ENCODE measurements around the gene FOXO3. TPM values are rescaled to one million over a fixed set of nuclear protein-coding genes. Genes with fewer than 3 reads are reported as not detected.

The FOXO3 gene
- total and polyA plus RNA-seq, 2 of the 13 experiments (the other 11 are each of a cell fraction or from before 2014, with no cell fraction given), result 16.0 to 22.5 TPM

GRCh38 chr6:108523697-108524096 is 37.0 kb upstream of the FOXO3 start:
- intact Hi-C loops (cut with micrococcal nuclease; ENCODE audit: unreplicated experiment) (loop anchor here (10.0 kb wide), 1 partner anchor 549 kb away; no protein-coding TSS in a partner anchor), in situ Hi-C loops (cut with HindIII; ENCODE audit: extremely low pct_ligation_motif_present, low pct_unique_long_range_greater_than_20kb) (loop anchor here (25.0 kb wide), 1 partner anchor 536 kb away; no protein-coding TSS in a partner anchor)
- Histone ChIP-seq H3K9me3 (ENCODE audit: low read length) (no peaks in the 10 kb centered on the region), H4K20me1 (ENCODE audit: insufficient read depth, low read length) (no peaks in the 10 kb centered on the region), H3K9ac (ENCODE audit: insufficient read depth, low read depth, low read length) (no peak overlapping the region), H3K4me3 (replicated peaks in 1 of 3; ENCODE audit: insufficient read depth in 1 of 3, low read depth in 2 of 3, low read length in 3 of 3) (no peak overlapping the region), H3K4me1 (ENCODE audit: insufficient read depth, low read length) (peaks cover 6% of the 10 kb centered on the region; the same call in 1 of the 2 replicates), H3K4me2 (ENCODE audit: low read depth, low read length) (no peak overlapping the region), H3K36me3 (replicated peaks in 1 of 2; ENCODE audit: control insufficient read depth in 1 of 2, insufficient read depth in 2 of 2, low read length in 2 of 2) (peaks cover 2 to 9% of the 10 kb centered on the region in 2 experiments; a peak in 3 of 5 replicates), H3K27me3 (ENCODE audit: control insufficient read depth in 1 of 2, insufficient read depth in 2 of 2, low read length in 2 of 2) (no peaks in the 10 kb centered on the region), H2AFZ (ENCODE audit: low read length) (no peak overlapping the region), H3K79me2 (ENCODE audit: insufficient read depth, low read length) (no peaks in the 10 kb centered on the region), H3K27ac (ENCODE audit: extremely low read length, insufficient read depth, low read length) (no peak overlapping the region)
- TF ChIP-seq HNRNPUL1 (IDR thresholded peaks at IDR 0.05; ENCODE audit: low read depth, low read length), result no peak
- peak; percentile 47 for TF ChIP-seq CEBPB (IDR thresholded peaks at IDR 0.05; ENCODE audit: borderline replicate concordance, low read depth, low read length)
- ChIA-PET POLR2A (no interaction called here), CTCF (ENCODE audit: low intra/inter-chr PET ratio, low total read pairs) (interaction anchor here (1.2 kb wide), 1 partner anchor 410 kb away, joined by 3 read pairs; no protein-coding TSS in a partner anchor)
- 93% methylated on average over 2 of the region's 2 CpGs for WGBS (ENCODE audit: low lambda C conversion rate)
- BruUV-seq (replicated peaks), result no TSS peak
- ATAC-seq (no peak), DNase-seq (ENCODE audit: low spot score) (no peak), FAIRE-seq (no peak)

DNA sequence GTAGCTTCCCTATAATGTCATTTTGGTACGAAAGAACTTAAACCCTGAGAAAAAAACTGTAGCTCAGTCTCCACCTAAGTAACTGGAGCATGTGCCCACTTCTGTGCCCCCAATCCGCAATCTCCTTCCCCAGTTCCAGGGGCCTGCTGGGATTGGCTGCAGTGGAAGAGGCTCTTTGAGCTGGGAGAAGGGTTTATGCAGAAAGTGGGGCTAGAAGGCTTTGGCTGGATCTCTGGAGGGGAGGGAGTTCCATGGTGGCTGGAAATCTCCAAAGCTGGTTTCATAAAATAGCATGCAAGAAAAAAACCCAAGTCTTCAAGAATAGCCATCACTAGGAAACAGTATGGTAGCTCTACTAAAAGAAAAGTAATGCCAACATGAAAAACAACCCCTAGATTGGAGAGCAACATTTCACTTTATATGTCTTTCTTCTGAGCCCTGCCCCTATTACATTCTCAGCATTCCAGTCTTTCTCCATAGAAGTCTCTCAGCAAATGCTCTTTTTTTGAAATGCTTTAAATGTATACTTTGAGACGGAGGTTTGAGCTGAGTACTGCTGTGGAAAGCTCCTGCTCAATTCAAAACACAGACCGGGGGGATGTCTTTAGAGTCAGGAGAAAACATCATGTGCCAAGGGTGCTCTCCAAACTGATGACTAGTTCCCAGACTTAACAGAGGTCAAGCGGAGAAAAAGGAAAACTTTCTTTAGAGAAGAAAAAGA is 36.0 kb upstream of the FOXO3 start:
- no peak for FAIRE-seq
- in situ Hi-C loops (cut with HindIII; ENCODE audit: extremely low pct_ligation_motif_present, low pct_unique_long_range_greater_than_20kb), result loop anchor here (5.0 to 25.0 kb wide), 2 partner anchors 412 to 537 kb away; no protein-coding TSS in a partner anchor
- no peak for TF ChIP-seq MAF1 (CRISPR knock-in tag; IDR thresholded peaks at IDR 0.05; ENCODE audit: borderline replicate concordance)
- TF ChIP-seq, protein P1, sequence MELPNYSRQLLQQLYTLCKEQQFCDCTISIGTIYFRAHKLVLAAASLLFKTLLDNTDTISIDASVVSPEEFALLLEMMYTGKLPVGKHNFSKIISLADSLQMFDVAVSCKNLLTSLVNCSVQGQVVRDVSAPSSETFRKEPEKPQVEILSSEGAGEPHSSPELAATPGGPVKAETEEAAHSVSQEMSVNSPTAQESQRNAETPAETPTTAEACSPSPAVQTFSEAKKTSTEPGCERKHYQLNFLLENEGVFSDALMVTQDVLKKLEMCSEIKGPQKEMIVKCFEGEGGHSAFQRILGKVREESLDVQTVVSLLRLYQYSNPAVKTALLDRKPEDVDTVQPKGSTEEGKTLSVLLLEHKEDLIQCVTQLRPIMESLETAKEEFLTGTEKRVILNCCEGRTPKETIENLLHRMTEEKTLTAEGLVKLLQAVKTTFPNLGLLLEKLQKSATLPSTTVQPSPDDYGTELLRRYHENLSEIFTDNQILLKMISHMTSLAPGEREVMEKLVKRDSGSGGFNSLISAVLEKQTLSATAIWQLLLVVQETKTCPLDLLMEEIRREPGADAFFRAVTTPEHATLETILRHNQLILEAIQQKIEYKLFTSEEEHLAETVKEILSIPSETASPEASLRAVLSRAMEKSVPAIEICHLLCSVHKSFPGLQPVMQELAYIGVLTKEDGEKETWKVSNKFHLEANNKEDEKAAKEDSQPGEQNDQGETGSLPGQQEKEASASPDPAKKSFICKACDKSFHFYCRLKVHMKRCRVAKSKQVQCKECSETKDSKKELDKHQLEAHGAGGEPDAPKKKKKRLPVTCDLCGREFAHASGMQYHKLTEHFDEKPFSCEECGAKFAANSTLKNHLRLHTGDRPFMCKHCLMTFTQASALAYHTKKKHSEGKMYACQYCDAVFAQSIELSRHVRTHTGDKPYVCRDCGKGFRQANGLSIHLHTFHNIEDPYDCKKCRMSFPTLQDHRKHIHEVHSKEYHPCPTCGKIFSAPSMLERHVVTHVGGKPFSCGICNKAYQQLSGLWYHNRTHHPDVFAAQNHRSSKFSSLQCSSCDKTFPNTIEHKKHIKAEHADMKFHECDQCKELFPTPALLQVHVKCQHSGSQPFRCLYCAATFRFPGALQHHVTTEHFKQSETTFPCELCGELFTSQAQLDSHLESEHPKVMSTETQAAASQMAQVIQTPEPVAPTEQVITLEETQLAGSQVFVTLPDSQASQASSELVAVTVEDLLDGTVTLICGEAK (IDR thresholded peaks at IDR 0.05), result no peak
- TF ChIP-seq, protein P1 (CRISPR knock-in tag; IDR thresholded peaks at IDR 0.05), result no peak
- TF ChIP-seq, protein P2, sequence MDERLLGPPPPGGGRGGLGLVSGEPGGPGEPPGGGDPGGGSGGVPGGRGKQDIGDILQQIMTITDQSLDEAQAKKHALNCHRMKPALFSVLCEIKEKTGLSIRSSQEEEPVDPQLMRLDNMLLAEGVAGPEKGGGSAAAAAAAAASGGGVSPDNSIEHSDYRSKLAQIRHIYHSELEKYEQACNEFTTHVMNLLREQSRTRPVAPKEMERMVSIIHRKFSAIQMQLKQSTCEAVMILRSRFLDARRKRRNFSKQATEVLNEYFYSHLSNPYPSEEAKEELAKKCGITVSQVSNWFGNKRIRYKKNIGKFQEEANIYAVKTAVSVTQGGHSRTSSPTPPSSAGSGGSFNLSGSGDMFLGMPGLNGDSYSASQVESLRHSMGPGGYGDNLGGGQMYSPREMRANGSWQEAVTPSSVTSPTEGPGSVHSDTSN (CRISPR knock-in tag; IDR thresholded peaks at IDR 0.05), result no peak

More for the DNA sequence above, 36.0 kb upstream of the FOXO3 start:
- no peaks in the 10 kb centered on the region for H3K27me3 ChIP-seq (ENCODE audit: control insufficient read depth in 1 of 2, insufficient read depth in 2 of 2, low read length in 2 of 2)
- H3K36me3 ChIP-seq (replicated peaks in 1 of 2; ENCODE audit: control insufficient read depth in 1 of 2, insufficient read depth in 2 of 2, low read length in 2 of 2), result peaks cover 2 to 9% of the 10 kb centered on the region in 2 experiments; a peak in 3 of 5 replicates
- H3K9me3 ChIP-seq (ENCODE audit: low read length), result no peaks in the 10 kb centered on the region
- H3K79me2 ChIP-seq (ENCODE audit: insufficient read depth, low read length), result no peaks in the 10 kb centered on the region
- no peaks in the 10 kb centered on the region for H4K20me1 ChIP-seq (ENCODE audit: insufficient read depth, low read length)
- no peak overlapping the region for H3K4me3 ChIP-seq (replicated peaks in 1 of 3; ENCODE audit: insufficient read depth in 1 of 3, low read depth in 2 of 3, low read length in 3 of 3)
- no peak overlapping the region for H3K27ac ChIP-seq (ENCODE audit: extremely low read length, insufficient read depth, low read length)
- POLR2A ChIA-PET, result no interaction called here
- H2AFZ ChIP-seq (ENCODE audit: low read length), result no peak overlapping the region
- no peak overlapping the region for H3K4me2 ChIP-seq (ENCODE audit: low read depth, low read length)
- CTCF ChIA-PET (ENCODE audit: low intra/inter-chr PET ratio, low total read pairs), result interaction anchor here (1.2 kb wide), 1 partner anchor 411 kb away, joined by 3 read pairs; no protein-coding TSS in a partner anchor
- ATAC-seq, result no peak
- intact Hi-C loops (cut with micrococcal nuclease; ENCODE audit: unreplicated experiment), result loop anchor here (10.0 kb wide), 1 partner anchor 550 kb away; no protein-coding TSS in a partner anchor
- H3K9ac ChIP-seq (ENCODE audit: insufficient read depth, low read depth, low read length), result no peak overlapping the region
- no peak for DNase-seq (ENCODE audit: low spot score)
- 87% methylated on average over 5 of the region's 5 CpGs for WGBS (ENCODE audit: low lambda C conversion rate)
- H3K4me1 ChIP-seq (ENCODE audit: insufficient read depth, low read length), result peaks cover 6% of the 10 kb centered on the region; the same call in 1 of the 2 replicates
- BruUV-seq (replicated peaks), result no TSS peak
